Measurements from ENCODE around the gene SYT1.

SYT1 gene

DNA sequence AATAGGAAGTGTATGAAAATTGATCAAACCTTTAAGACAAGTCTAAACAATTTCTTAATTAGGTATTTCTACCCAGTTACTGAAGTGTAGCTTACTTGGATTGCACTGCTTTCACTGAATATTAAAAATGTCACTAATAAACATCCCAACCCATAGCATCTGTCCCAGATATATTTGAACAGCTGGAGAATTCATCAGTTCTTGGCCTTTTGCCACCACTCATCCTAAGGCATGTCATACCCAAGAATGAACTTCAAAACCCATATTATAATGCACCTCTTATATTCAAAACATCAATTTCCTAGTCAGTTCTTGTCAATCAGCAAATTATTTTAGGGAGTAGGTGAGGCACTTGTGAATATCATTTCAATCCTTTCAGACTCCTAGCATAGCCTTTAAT is 433.9 kb downstream of the SYT1 start:
- DNase-seq (ENCODE audit: low read depth) = peak; percentile 38
- TF ChIP-seq, protein P1, sequence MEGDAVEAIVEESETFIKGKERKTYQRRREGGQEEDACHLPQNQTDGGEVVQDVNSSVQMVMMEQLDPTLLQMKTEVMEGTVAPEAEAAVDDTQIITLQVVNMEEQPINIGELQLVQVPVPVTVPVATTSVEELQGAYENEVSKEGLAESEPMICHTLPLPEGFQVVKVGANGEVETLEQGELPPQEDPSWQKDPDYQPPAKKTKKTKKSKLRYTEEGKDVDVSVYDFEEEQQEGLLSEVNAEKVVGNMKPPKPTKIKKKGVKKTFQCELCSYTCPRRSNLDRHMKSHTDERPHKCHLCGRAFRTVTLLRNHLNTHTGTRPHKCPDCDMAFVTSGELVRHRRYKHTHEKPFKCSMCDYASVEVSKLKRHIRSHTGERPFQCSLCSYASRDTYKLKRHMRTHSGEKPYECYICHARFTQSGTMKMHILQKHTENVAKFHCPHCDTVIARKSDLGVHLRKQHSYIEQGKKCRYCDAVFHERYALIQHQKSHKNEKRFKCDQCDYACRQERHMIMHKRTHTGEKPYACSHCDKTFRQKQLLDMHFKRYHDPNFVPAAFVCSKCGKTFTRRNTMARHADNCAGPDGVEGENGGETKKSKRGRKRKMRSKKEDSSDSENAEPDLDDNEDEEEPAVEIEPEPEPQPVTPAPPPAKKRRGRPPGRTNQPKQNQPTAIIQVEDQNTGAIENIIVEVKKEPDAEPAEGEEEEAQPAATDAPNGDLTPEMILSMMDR (conservative IDR thresholded peaks at IDR 0.05; ENCODE audit: low read depth, low read length) = no peak
- H3K4me3 ChIP-seq (ENCODE audit: low read depth, low read length) = no peak overlapping the region

DNA sequence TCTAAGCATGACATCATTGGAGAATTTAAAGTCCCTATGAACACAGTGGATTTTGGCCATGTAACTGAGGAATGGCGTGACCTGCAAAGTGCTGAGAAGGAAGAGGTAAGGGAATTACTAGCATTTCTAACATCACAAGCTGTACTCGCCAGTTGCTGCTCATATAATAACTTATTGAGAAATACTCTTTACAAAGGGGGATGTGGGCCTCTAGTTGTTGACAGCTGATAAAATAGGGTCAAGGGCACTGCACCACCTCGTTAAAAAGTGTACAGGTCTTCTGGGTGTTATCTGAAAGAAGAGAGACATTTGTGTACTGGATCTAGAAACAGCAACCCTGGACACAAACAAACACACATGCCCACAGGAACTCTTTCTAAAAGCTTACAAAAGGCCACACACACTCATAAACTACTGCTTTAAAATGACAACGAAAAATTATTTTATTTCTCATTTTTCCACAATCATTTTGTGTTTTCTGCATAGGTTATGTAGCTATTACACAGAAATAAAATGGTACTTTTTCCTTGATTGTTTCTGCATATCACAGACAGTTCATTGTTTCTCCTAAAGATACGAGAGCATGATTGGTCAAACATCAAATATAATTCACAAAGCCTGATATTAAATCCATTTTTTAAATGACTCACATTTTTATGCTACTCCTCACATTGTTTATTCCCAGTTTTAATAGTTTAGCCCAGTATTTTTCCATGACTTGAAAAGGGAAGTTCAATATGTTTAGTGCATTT is 435.0 kb downstream of the SYT1 start:
- no peak overlapping the region for H3K4me3 ChIP-seq (ENCODE audit: low read depth, low read length)
- DNase-seq (ENCODE audit: low read depth) = peak; percentile 20
- TF ChIP-seq, protein P1 (conservative IDR thresholded peaks at IDR 0.05; ENCODE audit: low read depth, low read length) = no peak

DNA sequence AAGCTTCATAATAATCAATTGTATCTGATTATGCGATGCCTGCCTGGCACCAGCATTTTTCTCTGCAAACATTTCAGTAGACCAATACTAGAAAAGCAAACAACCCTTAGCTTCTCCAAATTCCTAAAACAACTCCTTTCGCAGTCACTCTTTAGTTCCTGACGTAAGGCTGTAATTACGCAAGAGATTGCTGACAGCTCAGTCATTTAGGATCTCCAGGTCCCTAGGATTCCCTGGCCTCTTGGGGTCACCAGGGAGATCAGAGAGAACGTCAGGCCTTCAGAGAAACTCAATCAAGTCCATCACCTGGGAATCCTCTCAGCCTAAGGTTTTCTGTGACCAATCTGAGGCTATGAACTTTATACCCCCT is 435.6 kb downstream of the SYT1 start:
- TF ChIP-seq, protein P1 (conservative IDR thresholded peaks at IDR 0.05; ENCODE audit: low read depth, low read length) = no peak
- peak; percentile 93 for DNase-seq (ENCODE audit: low read depth)
- H3K4me3 ChIP-seq (ENCODE audit: low read depth, low read length) = no peak overlapping the region

DNA sequence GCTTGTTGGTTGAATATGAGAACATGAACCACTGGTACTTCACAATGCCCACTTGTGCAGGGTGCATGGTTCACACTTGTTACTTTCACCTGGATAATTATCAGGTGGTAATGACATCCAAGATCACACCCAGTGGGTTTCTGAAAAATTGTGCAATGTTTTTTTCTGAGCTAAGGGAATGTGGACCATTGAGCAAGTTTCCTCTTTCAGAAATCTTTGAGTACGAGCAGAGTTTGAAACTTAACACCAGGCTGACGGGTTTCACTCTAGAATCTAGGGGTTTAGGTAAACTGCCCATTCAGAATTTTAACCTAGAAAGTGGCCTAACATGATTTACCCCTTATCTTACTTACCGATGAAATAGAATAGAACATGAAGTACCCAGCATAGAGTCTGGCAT is 436.6 kb downstream of the SYT1 start:
- TF ChIP-seq, protein P1 (conservative IDR thresholded peaks at IDR 0.05; ENCODE audit: low read depth, low read length) = no peak
- DNase-seq (ENCODE audit: low read depth) = peak; percentile 81
- H3K4me3 ChIP-seq (ENCODE audit: low read depth, low read length) = no peak overlapping the region

DNA sequence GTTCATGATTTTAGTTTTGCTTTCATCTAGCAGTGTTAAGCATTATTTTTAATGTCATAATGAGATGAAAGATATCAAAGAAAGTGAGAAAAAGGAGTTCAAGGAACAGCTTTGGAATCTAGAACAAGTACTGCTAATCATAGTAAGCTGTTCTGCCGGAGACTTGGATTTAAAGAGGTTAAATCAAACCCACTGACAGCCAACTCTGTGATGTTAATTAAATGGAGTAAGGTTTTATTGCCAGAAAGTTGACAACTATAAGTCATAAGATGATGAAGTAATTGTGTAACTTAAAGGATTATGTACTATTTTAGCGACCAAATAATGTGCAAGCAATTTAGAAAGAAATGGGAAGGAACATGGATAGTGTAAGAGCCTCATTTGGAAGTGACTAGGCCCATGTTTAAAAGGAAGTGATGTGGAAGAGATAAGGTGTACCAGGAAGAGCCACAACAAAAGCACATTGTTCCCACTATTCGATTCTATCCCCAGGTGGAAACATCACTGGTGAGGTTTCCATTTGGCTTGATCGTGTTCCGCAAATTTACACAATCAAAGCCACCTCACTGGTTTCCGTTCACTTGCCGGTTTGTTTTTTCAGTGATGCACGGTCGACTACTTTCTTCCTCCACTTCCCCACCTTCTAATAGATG is 437.7 kb downstream of the SYT1 start:
- TF ChIP-seq, protein P1 (conservative IDR thresholded peaks at IDR 0.05; ENCODE audit: low read depth, low read length) = no peak
- no peak overlapping the region for H3K4me3 ChIP-seq (ENCODE audit: low read depth, low read length)
- no peak for DNase-seq (ENCODE audit: low read depth)

DNA sequence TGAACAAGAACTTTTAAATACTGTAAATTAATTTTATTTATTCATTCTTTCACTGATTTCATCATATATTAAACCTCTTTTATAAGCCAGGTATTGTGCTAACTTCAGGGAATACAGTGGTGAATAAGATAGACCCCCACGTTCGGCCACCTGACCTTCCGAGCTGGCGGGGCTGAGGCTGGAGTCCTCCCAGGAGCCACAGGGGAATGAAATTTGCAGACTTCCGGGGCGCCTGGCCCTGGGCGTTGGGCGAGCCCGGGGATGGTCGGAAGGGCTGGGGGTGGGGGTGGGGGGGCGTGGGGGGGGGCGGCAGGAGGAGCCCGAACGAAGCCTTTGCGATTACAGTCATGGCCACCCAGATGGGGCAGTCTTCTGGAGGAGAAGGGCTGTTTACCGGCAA is 442.8 kb downstream of the SYT1 start:
- TF ChIP-seq, protein P1 (conservative IDR thresholded peaks at IDR 0.05; ENCODE audit: low read depth, low read length) = no peak
- DNase-seq (ENCODE audit: low read depth) = no peak
- H3K4me3 ChIP-seq (ENCODE audit: low read depth, low read length) = no peak overlapping the region

DNA sequence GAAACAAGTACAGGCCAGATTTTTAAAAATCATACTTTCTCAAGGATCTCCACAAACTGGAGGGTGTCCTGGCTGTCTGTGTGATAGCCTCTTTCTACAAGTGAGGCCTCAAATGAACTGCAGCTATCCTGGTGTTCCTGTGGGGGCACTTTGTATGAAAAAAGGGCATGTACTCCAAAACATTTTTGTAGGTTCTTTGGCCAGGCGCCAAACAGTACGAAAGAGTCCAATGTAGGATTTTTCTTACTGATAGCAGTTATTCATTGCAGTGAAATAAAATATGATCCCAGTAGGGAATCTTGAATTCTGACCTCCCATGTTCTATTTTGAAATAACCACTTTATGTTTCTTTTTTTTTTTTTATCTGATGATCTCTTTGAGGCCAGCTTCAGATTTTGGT is 444.5 kb downstream of the SYT1 start:
- no peak overlapping the region for H3K4me3 ChIP-seq (ENCODE audit: low read depth, low read length)
- DNase-seq (ENCODE audit: low read depth) = no peak
- TF ChIP-seq, protein P1 (conservative IDR thresholded peaks at IDR 0.05; ENCODE audit: low read depth, low read length) = no peak
